Mesenchymal stem cell (in vitro differentiated cells and primary cell): ENCODE data around the gene BCDIN3D.
"Not testable (repeated sequence)": the region's sequence is repeated elsewhere in the genome, so short reads cannot be mapped to it uniquely, and the experiment has no call there.

ENCODE experiments used
- DNase-seq: peaks from one replicate; pipeline ENCODE4 v3.0.0-alpha.2; 2013
- H2AFZ ChIP-seq: one replicate; pipeline ENCODE4 v1.6.1; 2013; ENCODE audit warnings: low read depth, mild to moderate bottlenecking, control low read depth, inconsistent platforms, low read length, moderate library complexity
- H2AK5ac ChIP-seq: 2 replicates; pipeline ENCODE4 v1.6.1; 2013; ENCODE audit warnings: low read length, moderate library complexity, mild to moderate bottlenecking, inconsistent platforms; ENCODE audit not compliant: severe bottlenecking
- H2BK120ac ChIP-seq: one replicate; pipeline ENCODE4 v1.6.1; 2013; ENCODE audit warnings: low read depth, mild to moderate bottlenecking, inconsistent platforms, low read length, moderate library complexity
- H2BK12ac ChIP-seq, 2 experiments: one replicate each; pipeline ENCODE4 v1.6.1; 2013; ENCODE audit warnings: inconsistent platforms in 2 of 2, low read length in 2 of 2, mild to moderate bottlenecking in 2 of 2, moderate library complexity in 2 of 2, control low read depth in 1 of 2
- H2BK15ac ChIP-seq: one replicate; pipeline ENCODE4 v1.6.1; 2013; ENCODE audit warnings: mild to moderate bottlenecking, low read depth, inconsistent platforms; ENCODE audit not compliant: poor library complexity, severe bottlenecking
- H2BK5ac ChIP-seq: 2 replicates; pipeline ENCODE4 v1.6.1; 2013; ENCODE audit warnings: low read depth, mild to moderate bottlenecking, low read length, control low read depth, inconsistent platforms; ENCODE audit not compliant: poor library complexity, severe bottlenecking
- H3K14ac ChIP-seq, 2 experiments: one replicate each; pipeline ENCODE4 v1.6.1; 2013; ENCODE audit warnings: inconsistent platforms in 2 of 2, low read length in 2 of 2, control low read depth in 1 of 2, mild to moderate bottlenecking in 1 of 2, moderate library complexity in 1 of 2
- H3K18ac ChIP-seq, 2 experiments: one replicate each; pipeline ENCODE4 v1.6.1; 2013; ENCODE audit warnings: inconsistent platforms in 2 of 2, low read length in 2 of 2, control low read depth in 1 of 2, low read depth in 1 of 2, mild to moderate bottlenecking in 1 of 2
- H3K23ac ChIP-seq, 2 experiments: one replicate each; pipeline ENCODE4 v1.6.1; 2013; ENCODE audit warnings: inconsistent platforms in 2 of 2, low read length in 2 of 2, mild to moderate bottlenecking in 2 of 2, moderate library complexity in 2 of 2, control low read depth in 1 of 2
- H3K27ac ChIP-seq: 2 replicates; pipeline ENCODE4 v1.5.1; 2013; ENCODE audit warnings: mild to moderate bottlenecking, moderate library complexity, low read length, control low read depth, inconsistent platforms; ENCODE audit not compliant: poor library complexity, severe bottlenecking
- H3K27me3 ChIP-seq, 2 experiments: 2 replicates each; pipeline versions ENCODE4 v1.6.1 to v1.7.0; 2013; ENCODE audit warnings: low read length in 2 of 2, mild to moderate bottlenecking in 2 of 2, moderate library complexity in 2 of 2, control low read depth in 1 of 2, inconsistent platforms in 1 of 2; ENCODE audit not compliant: control insufficient read depth in 1 of 2, insufficient read depth in 1 of 2
- H3K36me3 ChIP-seq, 2 experiments: 2 replicates each; pipeline versions ENCODE4 v1.6.1 to v1.7.0; 2013; ENCODE audit warnings: low read length in 2 of 2, control low read depth in 1 of 2, inconsistent platforms in 1 of 2, low read depth in 1 of 2, mild to moderate bottlenecking in 1 of 2; ENCODE audit not compliant: insufficient read depth in 2 of 2, control insufficient read depth in 1 of 2
- H3K4ac ChIP-seq, 2 experiments: one replicate each; pipeline ENCODE4 v1.6.1; 2013; ENCODE audit warnings: inconsistent platforms in 2 of 2, low read length in 2 of 2, mild to moderate bottlenecking in 2 of 2, moderate library complexity in 2 of 2, control low read depth in 1 of 2, low read depth in 1 of 2
- H3K4me1 ChIP-seq: 2 replicates; pipeline ENCODE4 v1.6.1; 2013; ENCODE audit warnings: low read depth, low read length, control low read depth; ENCODE audit not compliant: control insufficient read depth, insufficient read depth
- H3K4me2 ChIP-seq: 2 replicates; pipeline ENCODE4 v1.6.1; 2013; ENCODE audit warnings: low read length, mild to moderate bottlenecking, inconsistent platforms; ENCODE audit not compliant: poor library complexity, severe bottlenecking
- H3K4me3 ChIP-seq, 2 experiments: 2 replicates each; pipeline versions ENCODE4 v1.5.1 to v1.7.0; 2013; ENCODE audit warnings: low read length in 2 of 2, mild to moderate bottlenecking in 2 of 2, control low read depth in 1 of 2, low read depth in 1 of 2; ENCODE audit not compliant: insufficient read depth in 1 of 2
- H3K79me1 ChIP-seq: replicated peaks from 2 replicates; pipeline ENCODE4 v1.6.1; 2013; ENCODE audit warnings: mild to moderate bottlenecking, control low read depth, low read length, inconsistent platforms; ENCODE audit not compliant: poor library complexity, severe bottlenecking
- H3K9ac ChIP-seq: 2 replicates; pipeline ENCODE4 v1.7.0; 2013; ENCODE audit warnings: mild to moderate bottlenecking, low read length, moderate library complexity
- H3K9me3 ChIP-seq: 2 replicates; pipeline ENCODE4 v1.7.0; 2013; ENCODE audit warnings: mild to moderate bottlenecking, low read length; ENCODE audit not compliant: control insufficient read depth
- H4K8ac ChIP-seq: one replicate; pipeline ENCODE4 v1.6.1; 2013; ENCODE audit warnings: inconsistent platforms, mild to moderate bottlenecking, low read length, moderate library complexity
- H4K91ac ChIP-seq: one replicate; pipeline ENCODE4 v1.6.1; 2013; ENCODE audit warnings: mild to moderate bottlenecking, low read length, inconsistent platforms
- WGBS: methylation state at CpG from one replicate; pipeline ENCODE4 v1.1.7; 2013; ENCODE audit warnings: mixed read lengths; 5-methylcytosine and 5-hydroxymethylcytosine counted together

The BCDIN3D gene

DNA sequence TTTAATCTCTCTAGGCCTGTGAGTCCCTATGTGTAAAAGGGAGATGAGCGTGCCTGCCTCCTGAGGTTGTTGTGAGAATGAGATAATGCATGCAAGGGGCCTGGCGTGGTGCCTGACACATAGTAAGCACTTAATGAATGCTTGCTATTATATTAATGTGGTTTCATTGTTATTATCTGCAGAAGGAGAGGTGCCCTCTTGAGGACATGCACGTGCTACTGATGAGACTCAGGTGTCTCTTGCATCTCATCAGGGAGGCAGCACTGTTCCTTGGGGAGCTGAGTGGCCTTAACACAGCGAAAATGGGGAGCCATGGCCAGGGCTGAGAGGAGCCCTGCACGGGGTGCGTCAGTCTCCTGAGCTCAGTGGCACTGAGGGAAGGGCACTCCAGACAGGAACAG is 29.9 kb upstream of the BCDIN3D start:
- Histone ChIP-seq H3K36me3 (peaks cover 0 to 2% of the 10 kb centered on the region in 2 experiments), H3K4me3 (peak overlapping the region in 1 of 2 experiments; percentile 43), H3K18ac (peak overlapping the region in 1 of 2 experiments; percentile 1), H3K27ac (no peak overlapping the region), H4K91ac (no peak overlapping the region), H3K23ac (peak overlapping the region in 1 of 2 experiments; percentile 27), H2AFZ (no peak overlapping the region), H2AK5ac (no peak overlapping the region), H3K27me3 (peaks cover 0 to 16% of the 10 kb centered on the region in 2 experiments), H3K4me2 (no peak overlapping the region), H2BK12ac (peak overlapping the region in 1 of 2 experiments; percentile 47), H3K9ac (peak overlapping the region; percentile 52), H3K4me1 (peaks cover 12% of the 10 kb centered on the region), H3K14ac (peak overlapping the region in 1 of 2 experiments; percentile 28), H4K8ac (no peak overlapping the region), H3K4ac (no peak overlapping the region), H2BK5ac (no peak overlapping the region), H3K9me3 (no peaks in the 10 kb centered on the region), H2BK15ac (no peak overlapping the region), H3K79me1 (no peaks in the 10 kb centered on the region), H2BK120ac (no peak overlapping the region)
- WGBS: 62% methylated on average over 6 of the region's 6 CpGs
- DNase-seq: peak; percentile 55

GRCh38 chr12:49872381-49872780 is 29.5 kb upstream of the BCDIN3D start:
- DNase-seq: no peak
- WGBS: 99% methylated on average over 5 of the region's 5 CpGs
- Histone ChIP-seq H2BK120ac (peak overlapping the region; percentile 45), H2AFZ (no peak overlapping the region), H3K23ac (no peak overlapping the region), H4K91ac (peak overlapping the region; percentile 61), H3K4ac (no peak overlapping the region), H3K4me3 (no peak overlapping the region), H3K18ac (peak overlapping the region; percentile 29 to 41), H2BK5ac (no peak overlapping the region), H4K8ac (peak overlapping the region; percentile 32), H2BK15ac (no peak overlapping the region), H3K27me3 (peaks cover 0 to 18% of the 10 kb centered on the region in 2 experiments), H3K9ac (peak overlapping the region; percentile 52), H3K4me2 (no peak overlapping the region), H2AK5ac (no peak overlapping the region), H3K4me1 (peaks cover 12% of the 10 kb centered on the region), H3K27ac (no peak overlapping the region), H2BK12ac (peak overlapping the region; percentile 54 to 94), H3K9me3 (no peaks in the 10 kb centered on the region), H3K36me3 (no peaks in the 10 kb centered on the region), H3K79me1 (no peaks in the 10 kb centered on the region), H3K14ac (peak overlapping the region in 1 of 2 experiments; percentile 45)

GRCh38 chr12:49871811-49872251 is 28.9 kb upstream of the BCDIN3D start:
- Histone ChIP-seq H3K4me1 (peaks cover 12% of the 10 kb centered on the region), H3K14ac (peak overlapping the region in 1 of 2 experiments; percentile 45), H2BK12ac (peak overlapping the region in 1 of 2 experiments; percentile 54), H2BK120ac (peak overlapping the region; percentile 45), H3K9ac (peak overlapping the region; percentile 52), H4K8ac (peak overlapping the region; percentile 32), H3K18ac (peak overlapping the region in 1 of 2 experiments; percentile 41), H3K27me3 (peaks cover under 1 to 18% of the 10 kb centered on the region in 2 experiments), H4K91ac (peak overlapping the region; percentile 61)
- WGBS: 82% methylated on average over 7 of the region's 8 CpGs
- H2AFZ ChIP-seq, H2AK5ac ChIP-seq, H2BK5ac ChIP-seq, H3K4me2 ChIP-seq, H3K27ac ChIP-seq, H3K79me1 ChIP-seq, H2BK15ac ChIP-seq, H3K36me3 ChIP-seq, H3K23ac ChIP-seq, H3K4me3 ChIP-seq, H3K9me3 ChIP-seq, H3K4ac ChIP-seq: not testable (repeated sequence)
- peak; percentile 57 for DNase-seq

- no peaks in the 10 kb centered on the region for H3K36me3 ChIP-seq
These were observed 28.3 kb upstream of the BCDIN3D start for GRCh38 chr12:49871263-49871561.

More at GRCh38 chr12:49871263-49871561, 28.3 kb upstream of the BCDIN3D start:
- H2BK15ac ChIP-seq: peak overlapping the region; percentile 75
- H2BK120ac ChIP-seq: no peak overlapping the region
- H4K8ac ChIP-seq: no peak overlapping the region
- peak overlapping the region; percentile 7 for H3K9ac ChIP-seq
- peak overlapping the region in 1 of 2 experiments; percentile 42 for H3K18ac ChIP-seq
- H3K79me1 ChIP-seq: no peaks in the 10 kb centered on the region
- peaks cover 12% of the 10 kb centered on the region for H3K4me1 ChIP-seq
- no peak overlapping the region for H3K23ac ChIP-seq
- H3K9me3 ChIP-seq: no peaks in the 10 kb centered on the region
- no peak overlapping the region for H2AK5ac ChIP-seq
- H3K27ac ChIP-seq: no peak overlapping the region
- H3K4me3 ChIP-seq: no peak overlapping the region
- H3K14ac ChIP-seq: peak overlapping the region in 1 of 2 experiments; percentile 63
- peak overlapping the region; percentile 41 to 67 for H2BK12ac ChIP-seq
- H3K4ac ChIP-seq: peak overlapping the region in 1 of 2 experiments; percentile 24
- no peak overlapping the region for H3K4me2 ChIP-seq
- no peak overlapping the region for H2AFZ ChIP-seq
- no peak overlapping the region for H2BK5ac ChIP-seq
- DNase-seq: no peak
- 93% methylated on average over 4 of the region's 4 CpGs for WGBS
- peaks cover 6 to 18% of the 10 kb centered on the region in 2 experiments for H3K27me3 ChIP-seq
- peak overlapping the region; percentile 71 for H4K91ac ChIP-seq
